IMR-90 (cell line): ENCODE data around the gene ARHGEF3. TPM values are rescaled to one million over a fixed set of nuclear protein-coding genes. Genes with fewer than 3 reads are reported as not detected.

Source experiments
- ATAC-seq: fragments of 200-7000 bp; cut with Tn5 transposase; 2 replicates; pipeline ENCODE4 v1.9.1; 2020; ENCODE audit warnings: low read depth, mild to moderate bottlenecking, moderate library complexity
- BruUV-seq: library from RNA; stranded (reverse); fragments of 400-500 nt; replicated peaks from 2 replicates; lab custom pipeline; 2021; lab: Mats Ljungman, UMichigan
- CTCF ChIA-PET: fragments of 300-600 bp; formaldehyde crosslinking; extraction: SDS; loops from one replicate; lab custom pipeline; 2021; ENCODE audit warnings: antibody characterized with exemption; lab: Yijun Ruan, JAX
- POLR2A ChIA-PET: fragments of 300-600 bp; sonication (Branson Sonifier 250); formaldehyde crosslinking; loops from one replicate; lab custom pipeline; 2022; ENCODE audit warnings: antibody characterized with exemption; ENCODE audit not compliant: unreplicated experiment; lab: Charles Lee
- DNase-seq: peaks from one replicate; pipeline ENCODE4 v3.0.0; 2013
- H2AFZ ChIP-seq: replicated peaks from 2 replicates; pipeline ENCODE3; 2013; ENCODE audit warnings: low read length, mild to moderate bottlenecking; ENCODE audit not compliant: poor library complexity
- H2AK5ac ChIP-seq: 2 replicates; pipeline ENCODE4 v1.6.1; 2013; ENCODE audit warnings: low read depth, low read length, inconsistent platforms
- H2AK9ac ChIP-seq: replicated peaks from 2 replicates; pipeline ENCODE3; 2013; ENCODE audit warnings: mild to moderate bottlenecking, low read depth, low read length, moderate library complexity; ENCODE audit not compliant: poor library complexity
- H2BK120ac ChIP-seq: 2 replicates; pipeline ENCODE4 v1.6.1; 2013; ENCODE audit warnings: low read depth, low read length, inconsistent platforms
- H2BK15ac ChIP-seq: 3 replicates; pipeline ENCODE4 v1.6.1; 2013; ENCODE audit warnings: low read depth, low read length, inconsistent platforms
- H2BK20ac ChIP-seq: 2 replicates; pipeline ENCODE4 v1.6.1; 2013; ENCODE audit warnings: low read depth, mild to moderate bottlenecking, inconsistent platforms, low read length, moderate library complexity
- H2BK5ac ChIP-seq: 2 replicates; pipeline ENCODE4 v1.6.1; 2013; ENCODE audit warnings: mild to moderate bottlenecking, low read depth, low read length, inconsistent platforms; ENCODE audit not compliant: poor library complexity, severe bottlenecking
- H3K14ac ChIP-seq: replicated peaks from 2 replicates; pipeline ENCODE4 v1.6.1; 2013; ENCODE audit warnings: low read depth, low read length, inconsistent platforms
- H3K18ac ChIP-seq: 2 replicates; pipeline ENCODE4 v1.6.1; 2013; ENCODE audit warnings: low read depth, low read length, control low read depth
- H3K23ac ChIP-seq: 2 replicates; pipeline ENCODE4 v1.6.1; 2013; ENCODE audit warnings: low read depth, low read length, inconsistent platforms
- H3K27ac ChIP-seq: 2 replicates; pipeline ENCODE4 v1.5.1; 2013; ENCODE audit warnings: mild to moderate bottlenecking, control low read depth, low read length; ENCODE audit not compliant: insufficient read depth
- H3K27me3 ChIP-seq: 2 replicates; pipeline ENCODE4 v1.6.1; 2013; ENCODE audit warnings: low read length; ENCODE audit not compliant: control insufficient read depth, insufficient read depth
- H3K36me3 ChIP-seq: 2 replicates; pipeline ENCODE4 v1.6.1; 2013; ENCODE audit warnings: low read length, mixed read lengths; ENCODE audit not compliant: control insufficient read depth, insufficient read depth
- H3K4ac ChIP-seq: 2 replicates; pipeline ENCODE4 v1.6.1; 2013; ENCODE audit warnings: low read depth, low read length, inconsistent platforms
- H3K4me1 ChIP-seq: 2 replicates; pipeline ENCODE4 v1.6.1; 2013; ENCODE audit warnings: low read length, mixed read lengths; ENCODE audit not compliant: control insufficient read depth, insufficient read depth
- H3K4me2 ChIP-seq: 2 replicates; pipeline ENCODE4 v1.6.1; 2013; ENCODE audit warnings: low read depth, mild to moderate bottlenecking, control low read depth, low read length, moderate library complexity
- H3K4me3 ChIP-seq: 2 replicates; pipeline ENCODE4 v1.5.1; 2013; ENCODE audit warnings: low read depth, mild to moderate bottlenecking, control low read depth, low read length, moderate library complexity; ENCODE audit not compliant: insufficient read depth
- H3K56ac ChIP-seq: 2 replicates; pipeline ENCODE4 v1.6.1; 2013; ENCODE audit warnings: low read length, inconsistent platforms; ENCODE audit not compliant: insufficient read depth; ENCODE audit errors: extremely low read depth
- H3K79me1 ChIP-seq, 2 experiments: 2 replicates each; pipeline ENCODE4 v1.6.1; 2013; ENCODE audit warnings: low read length in 2 of 2, inconsistent platforms in 1 of 2, low read depth in 1 of 2
- H3K9ac ChIP-seq: 2 replicates; pipeline ENCODE4 v1.6.1; 2013; ENCODE audit warnings: low read depth, low read length, control low read depth
- H3K9me1 ChIP-seq: 2 replicates; pipeline ENCODE4 v1.6.1; 2013; ENCODE audit warnings: low read length, inconsistent platforms; ENCODE audit not compliant: insufficient read depth
- H3K9me3 ChIP-seq: 2 replicates; pipeline ENCODE4 v1.6.1; 2013; ENCODE audit warnings: low read length; ENCODE audit not compliant: control insufficient read depth, insufficient read depth
- H4K20me1 ChIP-seq: 2 replicates; pipeline ENCODE4 v1.6.1; 2013; ENCODE audit warnings: low read length, inconsistent platforms; ENCODE audit not compliant: insufficient read depth
- H4K5ac ChIP-seq: 2 replicates; pipeline ENCODE4 v1.6.1; 2013; ENCODE audit warnings: mild to moderate bottlenecking, low read depth, low read length, control low read depth
- H4K8ac ChIP-seq, 2 experiments: 2 replicates each; pipeline ENCODE4 v1.6.1; 2013; ENCODE audit warnings: low read depth in 2 of 2, low read length in 2 of 2, control low read depth in 1 of 2, inconsistent platforms in 1 of 2
- H4K91ac ChIP-seq: 2 replicates; pipeline ENCODE4 v1.6.1; 2013; ENCODE audit warnings: low read depth, low read length, inconsistent platforms; ENCODE audit not compliant: insufficient read depth
- NFE2L2 ChIP-seq: fragments of 150-350 bp; IDR thresholded peaks from 2 replicates; pipeline ENCODE4 v1.6.1; 2016; ENCODE audit warnings: low read depth, mild to moderate bottlenecking, low read length
- POLR2A ChIP-seq: IDR thresholded peaks from 2 replicates; pipeline ENCODE4 v1.6.1; 2012; ENCODE audit warnings: mild to moderate bottlenecking, low read depth, low read length
- SMC3 ChIP-seq: fragments of 150-350 bp; IDR thresholded peaks from 2 replicates; pipeline ENCODE4 v1.6.1; 2016; ENCODE audit warnings: low read depth, mild to moderate bottlenecking, antibody characterized with exemption, low read length, moderate library complexity
- WGBS, 2 experiments: methylation state at CpG; one replicate each; pipeline versions ENCODE4 v1.1.5 to v1.1.7; 2013; ENCODE audit warnings: missing lambda C conversion rate in 2 of 2; ENCODE audit not compliant: insufficient read length in 1 of 2; ENCODE audit errors: extremely low coverage in 2 of 2; 5-methylcytosine and 5-hydroxymethylcytosine counted together
- dilution Hi-C: fragments of 300-500 bp; cut with HindIII; formaldehyde crosslinking; loops from one replicate; pipeline ENCODE4 v1.14.3; 2018; ENCODE audit warnings: low sequenced_read_pairs; ENCODE audit not compliant: unreplicated experiment
- in situ Hi-C: fragments of 300-500 bp; cut with MboI; formaldehyde crosslinking; loops from 3 replicates; pipeline ENCODE4 v1.14.3; 2019; ENCODE audit warnings: low sequenced_read_pairs, inconsistent platforms, mixed read lengths
- intact Hi-C: fragments of 100-400 bp; cut with micrococcal nuclease; formaldehyde crosslinking; loops from 2 replicates; pipeline ENCODE4 v1.10.0; 2022
- polyA plus RNA-seq, 3 experiments: library from polyadenylated mRNA; depleted of rRNA; stranded (reverse); fragments of >200 nt; gene quantifications; 2 replicates each; pipeline ENCODE4 v1.2.3, GENCODE V29; 2012; ENCODE audit warnings: low replicate concordance in 1 of 3
- total RNA-seq: library from RNA; depleted of rRNA; stranded (reverse); fragments of >200 nt; gene quantifications from 2 replicates; pipeline ENCODE4 v1.2.3, GENCODE V29; 2012

Gene ARHGEF3
- total and polyA plus RNA-seq, 2 of the 4 experiments (the other 2 are of a cell fraction), result 2.1 to 2.3 TPM

- Histone ChIP-seq H3K27ac (no peak overlapping the region), H3K4me3 (no peak overlapping the region), H2AK5ac (no peak overlapping the region), H3K36me3 (no peaks in the 10 kb centered on the region), H3K9ac (no peak overlapping the region), H3K79me1 (no peaks in the 10 kb centered on the region), H2AK9ac (no peak overlapping the region), H2BK5ac (no peak overlapping the region), H3K9me1 (peaks cover 5% of the 10 kb centered on the region; the same call in 1 of the 2 replicates), H3K14ac (no peak overlapping the region), H2AFZ (no peak overlapping the region), H3K4ac (no peak overlapping the region), H2BK15ac (no peak overlapping the region), H3K18ac (no peak overlapping the region), H3K9me3 (no peaks in the 10 kb centered on the region), H3K27me3 (no peaks in the 10 kb centered on the region), H4K5ac (no peak overlapping the region), H3K23ac (no peak overlapping the region), H3K4me1 (peaks cover 15% of the 10 kb centered on the region), H3K4me2 (no peak overlapping the region), H4K8ac (no peak overlapping the region), H3K56ac (no peak overlapping the region), H2BK20ac (no peak overlapping the region), H2BK120ac (no peak overlapping the region), H4K20me1 (no peaks in the 10 kb centered on the region), H4K91ac (no peak overlapping the region)
- DNase-seq, result no peak
- intact Hi-C loops (loop anchor here (5.0 kb wide), 1 partner anchor 79 kb away; no protein-coding TSS in a partner anchor), dilution Hi-C loops (no loop called here), in situ Hi-C loops (no loop called here)
- no TSS peak for BruUV-seq
- no peak for ATAC-seq
- POLR2A ChIA-PET, result interaction anchor here (0.6 kb wide), 1 partner anchor 121 kb away, joined by 3 read pairs; no protein-coding TSS in a partner anchor
- WGBS, 2 experiments, result no CpG with 5 or more reads among the region's 2 CpGs
- TF ChIP-seq NFE2L2 (no peak), POLR2A (no peak), SMC3 (no peak)
- CTCF ChIA-PET, result interaction anchor here (1.4 kb wide), 1 partner anchor 18 kb away, joined by 4 read pairs; no protein-coding TSS in a partner anchor
Measured at GRCh38 chr3:56780936-56781335, 20.8 kb downstream of the ARHGEF3 start.
